ENCODE measurements around the gene GPR87.

Gene GPR87

GRCh38 chr3:151315846-151316245 is 774 bp downstream of the GPR87 start:
- DNase-seq (ENCODE audit: low read depth in 2 of 3, low spot score in 2 of 3) = no peak

- DNase-seq (ENCODE audit: low read depth in 2 of 3, low spot score in 2 of 3) = no peak
Measured at GRCh38 chr3:151315136-151315535, 1.5 kb downstream of the GPR87 start.

GRCh38 chr3:151314593-151314992 is 2.0 kb downstream of the GPR87 start:
- DNase-seq (ENCODE audit: low read depth in 2 of 3, low spot score in 2 of 3) = no peak

- DNase-seq (ENCODE audit: low read depth in 2 of 3, low spot score in 2 of 3) = no peak
Measured at GRCh38 chr3:151314137-151314536, 2.5 kb downstream of the GPR87 start.

- no peak for DNase-seq (ENCODE audit: low read depth in 2 of 3, low spot score in 2 of 3)
Measured at GRCh38 chr3:151312972-151313371, 3.6 kb downstream of the GPR87 start.

- no peak for DNase-seq (ENCODE audit: low read depth in 2 of 3, low spot score in 2 of 3)
Measured at GRCh38 chr3:151309566-151309965, 7.1 kb downstream of the GPR87 start.

- DNase-seq (ENCODE audit: low read depth in 2 of 3, low spot score in 2 of 3) = no peak
Measured at GRCh38 chr3:151307583-151308488, 8.8 kb downstream of the GPR87 start.

GRCh38 chr3:151307131-151307530 is 9.5 kb downstream of the GPR87 start:
- no peak for DNase-seq (ENCODE audit: low read depth in 2 of 3, low spot score in 2 of 3)

GRCh38 chr3:151306168-151306810 is 10.3 kb downstream of the GPR87 start:
- no peak for DNase-seq (ENCODE audit: low read depth in 2 of 3, low spot score in 2 of 3)

GRCh38 chr3:151305775-151306151 is 10.9 kb downstream of the GPR87 start:
- DNase-seq (ENCODE audit: low read depth in 2 of 3, low spot score in 2 of 3) = no peak

GRCh38 chr3:151305060-151305774 is 11.4 kb downstream of the GPR87 start:
- DNase-seq (ENCODE audit: low read depth in 2 of 3, low spot score in 2 of 3) = no peak

- DNase-seq (ENCODE audit: low read depth in 2 of 3, low spot score in 2 of 3) = no peak
Measured at GRCh38 chr3:151303751-151304150, 12.9 kb downstream of the GPR87 start.

GRCh38 chr3:151301787-151302186 is 14.8 kb downstream of the GPR87 start:
- DNase-seq (ENCODE audit: low read depth in 2 of 3, low spot score in 2 of 3) = no peak

GRCh38 chr3:151300539-151300938 is 16.1 kb downstream of the GPR87 start:
- DNase-seq (ENCODE audit: low read depth in 2 of 3, low spot score in 2 of 3) = no peak

- DNase-seq (ENCODE audit: low read depth in 2 of 3, low spot score in 2 of 3) = no peak
Measured at GRCh38 chr3:151299006-151299405, 17.6 kb downstream of the GPR87 start.

GRCh38 chr3:151297429-151297828 is 19.2 kb downstream of the GPR87 start:
- no peak for DNase-seq (ENCODE audit: low read depth in 2 of 3, low spot score in 2 of 3)

GRCh38 chr3:151296226-151296625 is 20.4 kb downstream of the GPR87 start:
- no peak for DNase-seq (ENCODE audit: low read depth in 2 of 3, low spot score in 2 of 3)

GRCh38 chr3:151293127-151293526 is 23.5 kb downstream of the GPR87 start:
- DNase-seq (ENCODE audit: low read depth in 2 of 3, low spot score in 2 of 3) = no peak

GRCh38 chr3:151290673-151291072 is 25.9 kb downstream of the GPR87 start:
- DNase-seq (ENCODE audit: low read depth in 2 of 3, low spot score in 2 of 3) = no peak

- no peak for DNase-seq (ENCODE audit: low read depth in 2 of 3, low spot score in 2 of 3)
Measured at GRCh38 chr3:151289445-151289844, 27.2 kb downstream of the GPR87 start.

- no peak for DNase-seq (ENCODE audit: low read depth in 2 of 3, low spot score in 2 of 3)
Measured at GRCh38 chr3:151285940-151286339, 30.7 kb downstream of the GPR87 start.

- no peak for DNase-seq (ENCODE audit: low read depth in 2 of 3, low spot score in 2 of 3)
Measured at GRCh38 chr3:151283907-151284461, 32.6 kb downstream of the GPR87 start.

Measured in activated CD8-positive, alpha-beta memory T cell treated with anti-CD3 and anti-CD28 coated beads for 48 hours (primary cell).